Bladder microvascular endothelial cell (primary cell): ENCODE data around the gene HLA-DQB2. TPM values are rescaled to one million over a fixed set of nuclear protein-coding genes. Genes with fewer than 3 reads are reported as not detected.

ENCODE experiments used
- total RNA-seq: library from RNA; depleted of rRNA; stranded (reverse); fragments of >200 nt; gene quantifications from 2 replicates; pipeline ENCODE4 v1.2.3, GENCODE V29; 2014

The HLA-DQB2 gene
- total RNA-seq = not detected in 2 replicates

GRCh38 chr6:32763421-32763820, at the start of gene HLA-DQB2:
HLA-DQB2 (minus strand) TSS chr6:32763532; CDS start chr6:32763470, 62 bp downstream.

GRCh38 chr6:32741031-32741960, 22.0 kb downstream of the HLA-DQB2 start, which contains the start of gene HLA-DQA2:
HLA-DQA2 (plus strand) TSS chr6:32741391; CDS start chr6:32741444, 53 bp downstream.

Other genes starting within 250 kb of the HLA-DQB2 start
- 1.6 and 12.3 TPM in 2 replicates for gene HLA-DRB5, start 233.2 kb downstream of the HLA-DQB2 start, total RNA-seq
- 4.2 and 55.4 TPM in 2 replicates for gene HLA-DRB1, start 173.7 kb downstream of the HLA-DQB2 start, total RNA-seq
- not detected in 2 replicates for gene HLA-DQA1, start 126.1 kb downstream of the HLA-DQB2 start, total RNA-seq
- 1.6 TPM in 1 of 2 replicates, not detected in the other for gene HLA-DQB1, start 96.9 kb downstream of the HLA-DQB2 start, total RNA-seq
- not detected in 2 replicates for gene HLA-DQA2, start 22.1 kb downstream of the HLA-DQB2 start, total RNA-seq
- gene HLA-DOB, start 53.5 kb upstream of the HLA-DQB2 start, total RNA-seq = not detected in 2 replicates
- gene TAP2, start 75.2 kb upstream of the HLA-DQB2 start, total RNA-seq = 50.0 and 113 TPM in 2 replicates
- gene PSMB8, start 80.5 kb upstream of the HLA-DQB2 start, total RNA-seq = 67.2 and 113 TPM in 2 replicates
- 65.6 and 77.2 TPM in 2 replicates for gene TAP1, start 90.2 kb upstream of the HLA-DQB2 start, total RNA-seq
- gene PSMB9, start 90.7 kb upstream of the HLA-DQB2 start, total RNA-seq = 27.0 and 55.5 TPM in 2 replicates
- 1.0 and 2.4 TPM in 2 replicates for gene HLA-DMB, start 177.5 kb upstream of the HLA-DQB2 start, total RNA-seq
- gene HLA-DMA, start 189.6 kb upstream of the HLA-DQB2 start, total RNA-seq = 1.1 and 2.6 TPM in 2 replicates
- 46.0 and 74.8 TPM in 2 replicates for gene BRD2, start 205.1 kb upstream of the HLA-DQB2 start, total RNA-seq
- gene HLA-DOA, start 246.1 kb upstream of the HLA-DQB2 start, total RNA-seq = 0.16 TPM in 1 of 2 replicates, not detected in the other